ENCODE results near the gene MOGAT3. TPM values are rescaled to one million over a fixed set of nuclear protein-coding genes. Genes with fewer than 3 reads are reported as not detected.
A peak's percentile ranks its signal among the peaks of the same experiment; 100 is the strongest.

MOGAT3 gene
- total and polyA plus RNA-seq, 9 of the 15 experiments (the other 6 are each of a cell fraction or from before 2014, with no cell fraction given): 0.07 to 0.17 (median 0.13) TPM; not detected in 6

DNA sequence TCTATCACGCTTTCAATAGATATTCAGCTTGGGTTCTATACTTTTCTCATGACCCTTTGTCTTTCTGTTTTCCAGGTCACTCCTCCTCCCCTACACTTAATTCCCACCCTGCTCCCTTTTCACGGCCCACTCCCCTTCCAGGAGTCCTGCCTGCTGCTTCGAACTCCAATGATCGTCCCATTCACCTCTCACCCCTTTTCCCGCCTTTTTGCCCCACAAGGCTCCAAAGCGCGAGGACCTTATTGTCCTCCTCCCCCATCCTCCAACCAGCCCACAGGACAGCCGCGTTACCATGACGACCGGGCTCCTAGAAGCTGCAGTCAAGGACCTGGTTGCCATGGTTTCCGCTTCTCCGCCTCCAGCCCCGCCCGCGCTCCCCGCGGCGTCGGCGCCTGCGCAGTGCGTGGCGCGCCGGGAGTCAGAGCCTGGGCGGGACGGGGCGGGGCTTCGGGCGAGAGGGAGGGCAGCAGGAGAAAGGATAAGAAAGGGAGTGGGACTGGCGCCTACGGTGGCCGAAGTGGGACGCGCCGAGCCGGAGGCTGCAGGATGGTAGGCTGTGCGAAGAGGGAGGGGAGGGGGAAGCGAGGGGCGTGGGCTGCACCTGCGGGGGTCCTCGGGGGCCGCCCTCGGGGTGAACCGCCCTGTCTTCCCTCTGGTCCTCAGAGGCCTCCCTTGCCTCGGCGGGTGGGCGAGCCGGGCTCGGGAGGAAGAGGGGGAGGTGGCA, 46.7 kb downstream of the MOGAT3 start, which contains the start of gene AP1S1 (continued):
- TF ChIP-seq ZNF239 (CRISPR knock-in tag; IDR thresholded peaks at IDR 0.05) (no peak), NR2C1 (IDR thresholded peaks at IDR 0.05) (no peak), NR2C1 (tag; IDR thresholded peaks at IDR 0.05) (no peak), GABPB2 (CRISPR knock-in tag; conservative IDR thresholded peaks at IDR 0.05) (no peak), STAT5B (CRISPR knock-in tag; IDR thresholded peaks at IDR 0.05) (no peak), ZFPM2 (CRISPR knock-in tag; IDR thresholded peaks at IDR 0.05) (no peak), FIP1L1 (IDR thresholded peaks at IDR 0.05; ENCODE audit: low read depth, low read length, poor library complexity, severe bottlenecking) (peak; percentile 48), CEBPB (tag; IDR thresholded peaks at IDR 0.05) (no peak), ZNF740 (CRISPR knock-in tag; IDR thresholded peaks at IDR 0.05) (no peak), ZNF740 (tag; IDR thresholded peaks at IDR 0.05) (no peak), ZNF121 (CRISPR knock-in tag; conservative IDR thresholded peaks at IDR 0.05) (no peak), ZC3H4 (CRISPR knock-in tag; IDR thresholded peaks at IDR 0.05; ENCODE audit: borderline replicate concordance) (no peak), NFIC (IDR thresholded peaks at IDR 0.05) (peak; percentile 83), ZNF444 (CRISPR knock-in tag; IDR thresholded peaks at IDR 0.05) (no peak), TCF7L2 (IDR thresholded peaks at IDR 0.05; ENCODE audit: low read depth, low read length) (no peak), ZBTB11 (CRISPR knock-in tag; IDR thresholded peaks at IDR 0.05) (no peak), BMI1 (IDR thresholded peaks at IDR 0.05; ENCODE audit: low read length) (peak; percentile 100), YBX1 (IDR thresholded peaks at IDR 0.05) (no peak), TAL1 (IDR thresholded peaks at IDR 0.05) (no peak), ZNF217 (CRISPR knock-in tag; IDR thresholded peaks at IDR 0.05) (no peak), ATF4 (CRISPR knock-in tag; IDR thresholded peaks at IDR 0.05) (no peak), EHMT2 (IDR thresholded peaks at IDR 0.05) (no peak), ZNF253 (CRISPR knock-in tag; conservative IDR thresholded peaks at IDR 0.05) (no peak), HMG20A (CRISPR knock-in tag; conservative IDR thresholded peaks at IDR 0.05) (no peak)
- TF ChIP-seq, protein P1, sequence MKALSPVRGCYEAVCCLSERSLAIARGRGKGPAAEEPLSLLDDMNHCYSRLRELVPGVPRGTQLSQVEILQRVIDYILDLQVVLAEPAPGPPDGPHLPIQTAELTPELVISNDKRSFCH (CRISPR knock-in tag; IDR thresholded peaks at IDR 0.05): no peak
- TF ChIP-seq, protein P1 (tag; IDR thresholded peaks at IDR 0.05): no peak

All from K562 (cell line).